Measurements from ENCODE around the gene SUPT5H. TPM values are rescaled to one million over a fixed set of nuclear protein-coding genes. Genes with fewer than 3 reads are reported as not detected.

Gene SUPT5H
- total RNA-seq, 1 experiment from 2014 or later, result 171 TPM

- H3K27me3 ChIP-seq (replicated peaks; ENCODE audit: control insufficient read depth, insufficient read depth, low read length), result no peaks in the 10 kb centered on the region
- no peak overlapping the region for H3K27ac Mint-ChIP-seq (ENCODE audit: unreplicated experiment)
- H3K4me3 Mint-ChIP-seq (ENCODE audit: unreplicated experiment), result no peak overlapping the region
- no peak for TF ChIP-seq CTCF (IDR thresholded peaks at IDR 0.05; ENCODE audit: insufficient read depth in 1 of 2, low read depth in 1 of 2, low read length in 1 of 2, severe bottlenecking in 1 of 2, unreplicated experiment in 1 of 2)
- H3K27me3 Mint-ChIP-seq (ENCODE audit: insufficient read depth, unreplicated experiment), result no peaks in the 10 kb centered on the region
- intact Hi-C loops (cut with micrococcal nuclease; ENCODE audit: unreplicated experiment), result no loop called here
- DNase-seq, result no peak
- no peaks in the 10 kb centered on the region for H3K36me3 ChIP-seq (ENCODE audit: control insufficient read depth, insufficient read depth, low read length)
- no peaks in the 10 kb centered on the region for H3K9me3 Mint-ChIP-seq (ENCODE audit: unreplicated experiment)
- ChIA-PET POLR2A (interaction anchor here (0.6 kb wide), 1 partner anchor 89 kb away, joined by 3 read pairs; the partner anchor contains the start of gene RPS16), CTCF (interaction anchor here (0.6 to 1.2 kb wide), 2 partner anchors 15 to 27 kb away, joined by 3 to 5 read pairs; no protein-coding TSS in a partner anchor)
- H3K36me3 Mint-ChIP-seq (ENCODE audit: insufficient read depth, unreplicated experiment), result no peaks in the 10 kb centered on the region
- H3K4me1 ChIP-seq, result no peaks in the 10 kb centered on the region
- BruUV-seq (replicated peaks), result no TSS peak
- no peaks in the 10 kb centered on the region for H3K9me3 ChIP-seq
- H3K4me1 Mint-ChIP-seq (ENCODE audit: low read depth, unreplicated experiment), result no peaks in the 10 kb centered on the region
- H3K4me3 ChIP-seq (ENCODE audit: low read depth, low read length), result no peak overlapping the region
Measured at GRCh38 chr19:39524495-39524894, 79.1 kb downstream of the SUPT5H start.

GRCh38 chr19:39525205-39525604 is 79.8 kb downstream of the SUPT5H start:
- H3K27me3 Mint-ChIP-seq (ENCODE audit: insufficient read depth, unreplicated experiment), result no peaks in the 10 kb centered on the region
- POLR2A ChIA-PET, result no interaction called here
- no TSS peak for BruUV-seq (replicated peaks)

More at GRCh38 chr19:39525205-39525604, 79.8 kb downstream of the SUPT5H start:
- Histone ChIP-seq H3K36me3 (ENCODE audit: control insufficient read depth, insufficient read depth, low read length) (no peaks in the 10 kb centered on the region), H3K9me3 (no peaks in the 10 kb centered on the region), H3K4me3 (ENCODE audit: low read depth, low read length) (no peak overlapping the region), H3K4me1 (no peaks in the 10 kb centered on the region), H3K27me3 (replicated peaks; ENCODE audit: control insufficient read depth, insufficient read depth, low read length) (no peaks in the 10 kb centered on the region)
- no peaks in the 10 kb centered on the region for H3K4me1 Mint-ChIP-seq (ENCODE audit: low read depth, unreplicated experiment)
- intact Hi-C loops (cut with micrococcal nuclease; ENCODE audit: unreplicated experiment), result no loop called here
- H3K27ac Mint-ChIP-seq (ENCODE audit: unreplicated experiment), result no peak overlapping the region
- DNase-seq, result peak in 1 of 2 experiments; percentile 5
- no peaks in the 10 kb centered on the region for H3K9me3 Mint-ChIP-seq (ENCODE audit: unreplicated experiment)
- H3K36me3 Mint-ChIP-seq (ENCODE audit: insufficient read depth, unreplicated experiment), result no peaks in the 10 kb centered on the region
- no peak overlapping the region for H3K4me3 Mint-ChIP-seq (ENCODE audit: unreplicated experiment)
- TF ChIP-seq CTCF (IDR thresholded peaks at IDR 0.05; ENCODE audit: insufficient read depth in 1 of 2, low read depth in 1 of 2, low read length in 1 of 2, severe bottlenecking in 1 of 2, unreplicated experiment in 1 of 2), result no peak
- CTCF ChIA-PET, result interaction anchor here (1.2 kb wide), 1 partner anchor 27 kb away, joined by 5 read pairs; no protein-coding TSS in a partner anchor

Small RNA genes within 50 kb of the gene (microRNA-seq; reads per million reads assigned to microRNA genes)
- not detected for gene MIR4530

Other genes starting within 250 kb of the SUPT5H start
- gene NCCRP1, start 248.6 kb upstream of the SUPT5H start, total RNA-seq (2022), result 0.39 and 0.84 TPM in 2 replicates
- not detected in 2 replicates for gene SYCN, start 241.3 kb upstream of the SUPT5H start, total RNA-seq (2022)
- gene IFNL3, start 200.6 kb upstream of the SUPT5H start, total RNA-seq (2022), result not detected in 2 replicates
- not detected in 2 replicates for gene IFNL4, start 196.7 kb upstream of the SUPT5H start, total RNA-seq (2022)
- not detected in 2 replicates for gene IFNL2, start 177.2 kb upstream of the SUPT5H start, total RNA-seq (2022)
- not detected in 2 replicates for gene IFNL1, start 149.2 kb upstream of the SUPT5H start, total RNA-seq (2022)
- 21.1 and 21.2 TPM in 2 replicates for gene LRFN1, start 124.7 kb upstream of the SUPT5H start, total RNA-seq (2022)
- gene GMFG, start 109.5 kb upstream of the SUPT5H start, total RNA-seq (2022), result 0.91 TPM in 1 of 2 replicates, not detected in the other
- gene SAMD4B, start 103.2 kb upstream of the SUPT5H start, total RNA-seq (2022), result 132 and 147 TPM in 2 replicates
- 57.9 and 59.0 TPM in 2 replicates for gene PAF1, start 54.5 kb upstream of the SUPT5H start, total RNA-seq (2022)
- 50.3 and 50.8 TPM in 2 replicates for gene MED29, start 54.2 kb upstream of the SUPT5H start, total RNA-seq (2022)
- gene ZFP36, start 38.7 kb upstream of the SUPT5H start, total RNA-seq (2022), result 25.8 and 29.7 TPM in 2 replicates
- gene PLEKHG2, start 32.9 kb upstream of the SUPT5H start, total RNA-seq (2022), result 49.8 and 64.1 TPM in 2 replicates
- gene RPS16, start 9.6 kb upstream of the SUPT5H start, total RNA-seq (2022), result 2,801 and 3,019 TPM in 2 replicates
- 152 and 162 TPM in 2 replicates for gene TIMM50, start 35.3 kb downstream of the SUPT5H start, total RNA-seq (2022)
- gene DLL3, start 53.4 kb downstream of the SUPT5H start, total RNA-seq (2022), result 1.7 and 2.7 TPM in 2 replicates
- 0.46 and 1.6 TPM in 2 replicates for gene SELENOV, start 69.6 kb downstream of the SUPT5H start, total RNA-seq (2022)
- 2.1 and 2.8 TPM in 2 replicates for gene EID2B, start 87.3 kb downstream of the SUPT5H start, total RNA-seq (2022)
- 21.7 and 26.3 TPM in 2 replicates for gene EID2, start 94.6 kb downstream of the SUPT5H start, total RNA-seq (2022)
- not detected in 2 replicates for gene LGALS13, start 156.9 kb downstream of the SUPT5H start, total RNA-seq (2022)
- not detected in 2 replicates for gene LGALS16, start 210.3 kb downstream of the SUPT5H start, total RNA-seq (2022)

All from Caco-2 (cell line).